H1 (cell line): Measurements from ENCODE around the gene KRT75.

Source experiments
- CTCF ChIP-seq, 3 experiments: IDR thresholded peaks; 1 replicate in 2 of 3; 2 replicates in 1 of 3; pipeline versions ENCODE4 v1.5.1 to v1.6.1; 2011; ENCODE audit warnings: low read length in 3 of 3, mild to moderate bottlenecking in 3 of 3, inconsistent platforms in 2 of 3, low read depth in 1 of 3, moderate library complexity in 1 of 3; ENCODE audit not compliant: insufficient read depth in 1 of 3; ENCODE audit errors: control extremely low read depth in 1 of 3
- FOSL1 ChIP-seq: IDR thresholded peaks from 2 replicates; pipeline ENCODE4 v1.6.1; 2011; ENCODE audit warnings: mild to moderate bottlenecking, low read depth, low read length, moderate library complexity; ENCODE audit not compliant: insufficient read depth
- GTF2F1 ChIP-seq: IDR thresholded peaks from 2 replicates; pipeline ENCODE4 v1.6.1; 2012; ENCODE audit warnings: low read depth, low read length, improper control_type of control experiment, borderline replicate concordance
- POLR2A ChIP-seq, 2 experiments: IDR thresholded peaks; 1 replicate in 1 of 2; 2 replicates in 1 of 2; pipeline ENCODE4 v1.6.1; 2011; ENCODE audit warnings: low read depth in 2 of 2, low read length in 2 of 2, mild to moderate bottlenecking in 2 of 2; ENCODE audit errors: control extremely low read depth in 1 of 2
- POLR2AphosphoS5 ChIP-seq: IDR thresholded peaks from 2 replicates; pipeline ENCODE4 v1.6.1; 2011; ENCODE audit warnings: low read depth, low read length
- RNF2 ChIP-seq: fragments of 200-900, 300-1000 bp; sonication (generic); IDR thresholded peaks from 2 replicates; pipeline ENCODE4 v1.7.1; 2016; ENCODE audit warnings: borderline replicate concordance, low read depth, mild to moderate bottlenecking, antibody characterized with exemption, low read length; ENCODE audit not compliant: poor library complexity, severe bottlenecking; ENCODE audit errors: missing control alignments
- SRF ChIP-seq: IDR thresholded peaks from 2 replicates; pipeline ENCODE4 v1.6.1; 2011; ENCODE audit warnings: mild to moderate bottlenecking, low read depth, low read length, moderate library complexity
- TF ChIP-seq, protein P1 (sequence below): IDR thresholded peaks from 2 replicates; pipeline ENCODE4 v1.6.1; 2012; ENCODE audit warnings: inconsistent platforms

- no peak for TF ChIP-seq SRF
- TF ChIP-seq POLR2A (IDR thresholded peaks at IDR 0.05; ENCODE audit: control extremely low read depth in 1 of 2, low read depth in 2 of 2, low read length in 2 of 2): no peak
- no peak for TF ChIP-seq FOSL1
- no peak for TF ChIP-seq POLR2AphosphoS5
- no peak for TF ChIP-seq GTF2F1
- no peak for TF ChIP-seq RNF2
- TF ChIP-seq, protein P1, sequence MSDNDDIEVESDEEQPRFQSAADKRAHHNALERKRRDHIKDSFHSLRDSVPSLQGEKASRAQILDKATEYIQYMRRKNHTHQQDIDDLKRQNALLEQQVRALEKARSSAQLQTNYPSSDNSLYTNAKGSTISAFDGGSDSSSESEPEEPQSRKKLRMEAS: no peak
- TF ChIP-seq CTCF (IDR thresholded peaks at IDR 0.05; ENCODE audit: control extremely low read depth in 1 of 3, insufficient read depth in 1 of 3, low read depth in 1 of 3, low read length in 3 of 3): no peak
These were observed 24.7 kb upstream of the KRT75 start for GRCh38 chr12:52458861-52459260.
